HG02763 (cell line): ENCODE results near the gene CEP41.
"Not testable (repeated sequence)": the region's sequence is repeated elsewhere in the genome, so short reads cannot be mapped to it uniquely, and the experiment has no call there.

Experiments used
- ATAC-seq: cut with Tn5 transposase; IDR thresholded peaks from one replicate; pipeline ENCODE4 v1.9.1; 2021; ENCODE audit warnings: mild to moderate bottlenecking, moderate library complexity; ENCODE audit not compliant: unreplicated experiment

Gene CEP41

DNA sequence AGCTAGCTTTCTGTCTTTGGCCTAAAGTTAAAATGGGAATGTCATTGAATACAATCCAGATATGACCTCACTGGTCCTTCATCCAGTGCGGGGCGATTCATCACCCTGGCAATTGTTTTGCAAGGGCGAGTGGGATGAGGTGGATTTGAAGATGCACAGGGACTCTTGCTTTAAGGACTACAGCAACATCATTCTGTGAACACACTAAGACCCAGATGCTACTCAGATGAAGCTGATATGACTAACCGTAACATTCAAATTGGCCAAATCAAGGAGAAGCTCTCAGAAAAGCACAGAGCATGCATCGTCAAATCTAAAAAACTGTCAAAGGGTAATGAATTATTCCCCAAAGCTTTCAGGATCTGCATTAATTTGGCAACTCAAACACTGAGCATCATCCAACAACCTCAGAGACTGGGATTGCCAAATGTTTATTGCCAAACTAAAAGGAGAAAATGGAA is 47.7 kb downstream of the CEP41 start:
- no peak for ATAC-seq

DNA sequence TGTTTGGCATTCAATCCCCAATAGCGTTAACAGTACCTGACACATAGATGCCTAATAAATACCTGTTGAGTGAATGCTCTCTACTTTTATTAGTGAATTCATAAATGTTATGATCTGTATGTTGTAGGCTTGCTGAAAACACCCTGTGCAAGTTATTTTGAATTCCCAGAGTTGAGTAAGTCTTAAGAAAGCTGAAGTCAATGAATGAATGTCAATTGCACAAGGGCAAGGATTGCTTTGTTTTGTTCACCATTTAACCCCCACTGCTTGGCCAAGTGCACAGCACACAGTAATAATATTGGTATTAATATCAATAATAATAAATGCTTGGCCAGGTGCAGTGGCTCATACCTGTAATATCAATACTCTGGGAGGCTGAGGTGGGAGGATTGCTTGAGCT is 50.3 kb downstream of the CEP41 start:
- ATAC-seq, result no peak

DNA sequence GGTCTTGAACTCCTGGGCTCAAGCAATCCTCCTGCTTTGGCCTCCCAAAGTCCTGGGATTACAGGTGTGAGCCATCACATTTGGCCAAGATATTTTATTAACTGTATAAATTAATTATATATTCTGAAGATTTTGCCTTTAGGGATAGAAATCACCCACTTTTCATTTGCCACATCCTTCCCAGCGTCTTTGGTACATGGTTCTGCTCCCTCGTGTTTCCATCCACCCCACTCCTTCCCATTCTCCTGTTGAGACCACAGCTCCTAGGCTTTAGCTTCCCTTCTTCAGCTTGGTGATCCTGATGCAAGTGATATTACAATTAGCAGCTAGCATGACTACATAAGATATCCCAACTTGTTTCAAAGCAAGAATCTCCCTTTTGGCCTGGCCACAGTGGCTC is 52.1 kb downstream of the CEP41 start:
- ATAC-seq, result no peak

DNA sequence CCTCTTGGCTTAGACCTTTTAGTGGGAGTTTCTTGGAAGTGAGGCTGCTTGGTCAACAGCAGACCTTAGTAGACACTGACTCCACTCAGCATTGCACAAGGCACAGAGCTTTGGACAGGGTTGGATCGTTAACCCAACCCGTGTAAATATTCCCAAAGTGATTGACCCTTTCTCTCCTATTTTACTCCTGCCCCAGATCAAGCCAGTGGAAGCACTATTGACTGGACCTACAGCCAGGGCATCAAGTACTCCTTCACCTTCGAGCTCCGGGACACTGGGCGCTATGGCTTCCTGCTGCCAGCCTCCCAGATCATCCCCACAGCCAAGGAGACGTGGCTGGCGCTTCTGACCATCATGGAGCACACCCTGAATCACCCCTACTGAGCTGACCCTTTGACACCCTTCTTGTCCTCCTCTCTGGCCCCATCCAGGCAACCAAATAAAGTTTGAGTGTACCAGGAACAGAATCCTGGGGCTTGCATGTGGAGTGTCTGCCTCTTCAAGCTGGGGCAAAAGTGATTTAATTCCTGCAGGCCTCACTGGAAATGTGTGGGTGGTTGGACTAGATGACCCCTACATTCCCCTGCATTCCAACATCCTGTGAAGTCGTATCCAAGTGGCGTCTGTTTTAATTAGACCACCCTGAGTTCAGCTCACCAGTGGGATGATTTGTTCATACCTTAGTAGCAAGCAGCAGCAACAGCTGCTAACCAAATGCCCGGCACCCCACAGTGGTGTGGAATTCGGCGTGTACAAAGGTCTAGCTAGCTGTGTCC is 53.0 kb downstream of the CEP41 start:
- no peak for ATAC-seq

DNA sequence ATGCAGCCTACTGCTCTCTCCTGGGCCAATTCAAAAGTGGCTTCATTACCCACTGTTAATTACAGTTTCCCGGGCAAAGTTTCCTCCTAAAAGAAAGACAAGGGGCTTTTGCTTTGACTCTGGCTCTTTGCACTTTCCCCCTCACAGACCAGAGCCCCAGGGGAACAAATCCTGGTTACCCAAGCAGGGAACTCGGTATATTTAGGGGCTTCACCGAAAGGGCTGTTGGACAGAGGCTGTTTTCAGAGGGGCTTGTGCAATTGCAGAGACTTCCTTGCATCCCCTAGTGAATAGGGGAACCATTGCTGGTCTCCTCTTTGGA is 53.5 kb downstream of the CEP41 start:
- ATAC-seq, result no peak

DNA sequence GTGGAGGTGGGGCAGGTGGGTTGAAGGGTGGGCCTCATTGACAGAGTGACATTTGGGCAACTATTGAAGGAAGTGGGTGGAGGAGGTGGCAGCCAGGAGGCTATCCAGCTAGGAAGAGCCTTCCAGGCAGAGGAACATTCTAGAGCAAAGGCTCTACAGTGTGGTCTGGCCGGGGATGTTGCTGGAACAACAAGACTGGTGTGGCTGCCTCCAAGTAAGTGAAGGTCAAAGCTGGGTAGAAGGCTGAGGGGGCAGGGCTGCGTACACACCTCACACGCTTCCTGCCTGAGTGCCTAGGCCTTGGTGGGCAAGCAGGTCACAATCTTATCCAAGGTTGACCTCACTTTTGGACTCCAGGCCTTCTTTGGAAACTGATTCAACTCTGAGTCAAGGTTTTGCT is 53.9 kb downstream of the CEP41 start:
- ATAC-seq, result no peak

DNA sequence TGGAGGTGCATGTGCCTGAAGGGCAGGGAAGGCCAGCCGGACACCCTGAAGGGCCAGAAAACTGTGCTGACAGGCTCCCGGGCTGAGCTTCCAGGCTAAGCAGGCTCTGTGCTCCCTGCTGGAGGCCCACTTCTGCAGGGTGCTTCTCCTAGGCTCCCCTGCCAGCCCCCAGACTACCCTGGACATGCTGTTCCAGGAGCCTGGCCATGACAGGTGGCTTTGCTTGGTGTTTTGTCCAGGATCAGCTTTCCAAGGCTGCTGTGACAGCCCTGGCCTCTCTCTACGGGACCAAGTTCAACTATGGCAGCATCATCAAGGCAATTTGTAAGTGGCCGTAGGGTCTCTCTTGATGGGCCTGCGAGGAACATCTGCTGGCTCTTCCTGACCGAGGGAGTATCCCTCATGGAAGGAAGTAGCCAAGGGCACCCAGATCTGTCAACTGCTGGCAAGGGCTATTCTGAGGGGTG is 55.2 kb downstream of the CEP41 start:
- ATAC-seq, result no peak

DNA sequence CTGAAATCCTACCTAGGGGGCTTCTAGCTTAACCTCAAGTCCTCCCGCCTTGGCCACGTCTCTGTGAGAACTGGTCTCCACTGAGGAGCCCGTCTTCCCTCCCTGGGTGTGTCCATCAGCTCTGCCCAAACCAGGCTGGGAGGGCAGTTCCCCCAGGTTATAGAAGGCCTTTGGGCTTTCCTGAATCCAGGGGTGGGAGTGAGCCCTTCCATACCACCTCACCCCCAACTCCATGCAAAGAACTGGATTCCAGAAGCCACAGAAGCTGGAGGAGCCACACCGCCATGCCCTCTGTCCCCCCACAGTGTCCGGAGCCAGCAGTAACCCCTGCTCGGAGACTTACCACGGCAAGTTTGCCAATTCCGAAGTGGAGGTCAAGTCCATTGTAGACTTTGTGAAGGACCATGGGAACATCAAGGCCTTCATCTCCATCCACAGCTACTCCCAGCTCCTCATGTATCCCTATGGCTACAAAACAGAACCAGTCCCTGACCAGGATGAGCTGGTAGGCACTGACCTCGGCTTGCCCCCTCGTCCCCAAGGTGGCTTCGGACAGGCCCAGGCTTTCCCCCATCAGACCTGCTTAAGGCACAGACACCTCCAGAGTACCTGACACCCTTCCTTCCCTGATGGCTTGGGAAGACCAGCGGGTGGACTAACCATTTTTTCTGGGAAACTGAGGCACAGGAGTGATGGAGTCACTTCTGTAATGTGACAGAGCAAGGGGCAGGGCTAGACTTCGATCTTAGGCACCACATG is 55.8 kb downstream of the CEP41 start:
- ATAC-seq, result no peak

DNA sequence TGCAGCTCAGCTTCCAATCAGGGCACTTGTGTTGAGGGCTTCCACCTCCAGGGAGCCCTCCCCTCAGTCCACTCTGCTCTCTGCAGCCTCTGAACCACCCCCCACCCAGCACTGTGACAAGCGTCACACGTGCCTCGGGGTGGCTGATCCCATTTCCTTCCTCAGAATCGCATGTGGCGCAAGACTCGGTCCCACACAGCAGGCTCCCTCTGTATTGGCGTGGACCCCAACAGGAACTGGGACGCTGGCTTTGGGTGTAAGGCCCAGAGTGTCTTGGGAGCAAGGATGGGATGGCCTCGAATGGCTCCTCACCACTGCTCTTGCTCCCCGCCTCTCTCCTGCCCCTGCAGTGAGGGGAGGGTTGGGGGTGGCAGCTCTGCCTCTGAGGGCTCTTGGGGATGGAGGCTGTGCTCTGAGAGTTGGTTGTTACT is 56.4 kb downstream of the CEP41 start:
- ATAC-seq, result no peak

DNA sequence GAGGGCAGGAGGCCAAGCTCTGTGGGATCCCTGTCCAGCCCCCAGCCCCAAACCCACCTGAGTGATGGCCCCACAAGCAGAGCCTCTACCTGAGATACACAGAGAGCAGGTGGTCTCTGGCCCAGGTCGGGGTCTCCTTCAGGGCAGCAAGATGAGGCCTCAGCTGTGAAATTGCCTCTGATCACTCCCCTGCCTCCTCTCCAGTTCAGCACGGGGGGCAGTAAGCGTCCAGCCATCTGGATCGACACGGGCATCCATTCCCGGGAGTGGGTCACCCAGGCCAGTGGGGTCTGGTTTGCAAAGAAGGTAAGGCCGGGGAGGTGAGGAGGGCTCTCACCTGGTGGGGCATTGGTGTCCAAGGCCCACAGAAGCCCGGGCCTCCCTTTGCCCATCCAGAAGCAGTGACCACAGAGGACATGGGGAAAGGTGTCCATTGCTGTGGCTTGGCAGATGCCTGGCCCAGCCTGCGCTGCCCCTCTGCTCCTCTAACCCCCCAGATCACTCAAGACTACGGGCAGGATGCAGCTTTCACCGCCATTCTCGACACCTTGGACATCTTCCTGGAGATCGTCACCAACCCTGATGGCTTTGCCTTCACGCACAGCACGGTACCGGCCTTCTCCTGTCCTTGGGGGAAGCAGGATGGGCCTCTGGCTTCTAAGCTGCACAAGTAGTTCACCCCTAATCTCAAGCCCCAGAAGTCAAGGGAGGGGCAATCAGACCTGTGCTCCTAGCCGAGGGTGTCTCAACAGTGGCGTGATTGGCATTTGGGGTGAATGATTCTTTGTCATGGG is 57.4 kb downstream of the CEP41 start:
- no peak for ATAC-seq

DNA sequence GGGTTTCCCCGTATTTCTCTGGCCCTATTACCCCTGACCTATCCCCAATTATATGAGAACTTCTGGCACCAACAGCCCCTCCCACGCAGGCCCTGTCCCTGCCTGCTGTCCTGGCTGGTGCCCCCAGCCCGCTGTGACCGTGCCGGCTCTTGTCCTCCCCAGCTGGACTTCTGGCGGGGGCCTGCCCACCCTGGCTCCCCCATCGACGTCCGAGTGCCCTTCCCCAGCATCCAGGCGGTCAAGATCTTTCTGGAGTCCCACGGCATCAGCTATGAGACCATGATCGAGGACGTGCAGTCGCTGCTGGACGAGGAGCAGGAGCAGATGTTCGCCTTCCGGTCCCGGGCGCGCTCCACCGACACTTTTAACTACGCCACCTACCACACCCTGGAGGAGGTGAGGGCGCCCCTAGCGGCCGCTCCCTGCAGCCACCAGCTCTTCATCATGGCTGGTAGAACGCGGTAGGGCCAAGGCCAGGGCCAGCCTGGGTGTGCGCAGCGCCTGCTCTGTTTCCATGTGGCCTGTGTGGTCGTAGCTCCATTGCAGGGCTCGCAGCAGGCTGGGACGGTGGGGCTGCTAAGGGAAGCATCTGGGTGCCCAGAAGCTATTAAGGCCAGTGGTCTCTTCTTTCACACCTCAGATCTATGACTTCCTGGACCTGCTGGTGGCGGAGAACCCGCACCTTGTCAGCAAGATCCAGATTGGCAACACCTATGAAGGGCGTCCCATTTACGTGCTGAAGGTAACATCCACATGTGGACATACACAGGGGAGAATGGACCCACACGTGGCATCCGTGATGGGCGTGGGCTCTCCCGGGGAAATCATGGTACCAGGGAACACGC is 59.1 kb downstream of the CEP41 start:
- ATAC-seq, result no peak

DNA sequence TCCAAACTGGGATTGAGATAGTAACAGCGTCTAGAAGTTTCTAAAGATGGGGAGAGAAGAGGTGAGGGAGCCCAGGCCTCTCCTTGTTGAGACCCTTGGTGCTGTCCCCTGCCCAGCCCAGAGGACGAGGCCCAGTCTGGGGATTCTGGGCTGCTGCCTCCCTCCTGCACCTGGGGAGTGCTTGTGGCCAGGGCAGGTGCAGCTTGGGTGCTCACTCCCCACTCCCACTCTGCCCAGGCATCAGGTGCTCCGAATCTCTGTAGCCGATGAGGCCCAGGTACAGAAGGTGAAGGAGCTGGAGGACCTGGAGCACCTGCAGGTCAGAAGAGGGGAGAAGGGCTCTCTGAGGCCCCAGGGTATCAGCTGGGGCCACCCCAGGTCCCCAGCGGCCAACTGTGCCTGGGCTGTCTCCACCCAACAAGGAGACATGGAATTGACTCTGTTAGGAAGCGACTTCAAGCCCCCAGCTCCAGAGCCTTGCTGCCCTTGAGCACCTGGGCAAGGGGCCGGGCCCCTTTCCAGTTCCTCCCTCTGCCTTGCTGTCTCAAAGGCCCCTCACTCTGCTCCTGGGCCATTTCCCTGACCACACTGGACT is 59.9 kb downstream of the CEP41 start:
- ATAC-seq, result no peak

DNA sequence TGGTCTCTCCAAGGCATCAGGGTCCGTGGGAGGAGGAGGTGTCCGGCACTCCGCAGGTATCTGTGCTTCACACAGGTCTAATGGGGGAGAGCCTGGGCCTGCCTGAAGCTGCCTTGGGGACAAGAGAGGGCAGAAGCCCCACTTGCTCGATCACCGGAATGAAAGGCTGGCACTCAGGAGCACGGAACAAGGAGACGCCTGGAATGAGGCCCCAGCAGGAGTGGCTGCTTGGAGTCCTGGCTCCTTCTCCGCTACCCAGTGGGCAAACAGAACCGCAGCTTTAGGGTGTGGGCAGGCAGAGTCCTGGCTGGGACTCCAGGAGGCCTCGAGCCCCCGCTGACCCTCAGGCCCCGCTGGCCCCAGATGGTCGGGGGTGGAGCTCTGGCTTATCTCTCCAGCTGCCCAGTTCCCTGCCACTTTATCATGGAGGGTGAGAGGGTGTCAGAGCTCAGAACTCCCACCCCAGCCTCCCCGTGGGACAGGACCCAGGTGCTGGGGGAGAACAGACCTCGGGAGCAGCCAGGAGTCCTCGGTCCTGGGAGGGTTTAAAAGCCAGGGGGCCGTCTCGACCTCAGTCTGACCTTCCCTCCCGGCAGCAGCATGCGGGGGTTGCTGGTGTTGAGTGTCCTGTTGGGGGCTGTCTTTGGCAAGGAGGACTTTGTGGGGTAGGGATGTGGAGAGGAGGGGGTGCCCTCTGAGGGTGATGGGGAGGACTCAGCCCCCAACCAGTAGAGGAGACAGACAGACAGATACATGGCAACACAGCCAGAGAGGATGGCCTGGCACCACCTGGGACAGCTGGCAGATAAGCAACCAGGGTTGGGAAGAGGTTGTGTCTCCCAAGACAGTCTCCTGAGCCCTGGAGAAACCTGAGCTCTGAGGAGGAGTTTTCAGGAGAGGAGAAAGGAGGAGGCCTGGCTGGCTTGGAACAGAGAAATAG is 60.6 kb downstream of the CEP41 start, which contains the start of gene CPA1:
Gene CPA1 (plus strand): TSS at position 574 of the 940 bp plus-strand sequence. CDS start 27 bp downstream, at position 601.
- no peak for ATAC-seq

DNA sequence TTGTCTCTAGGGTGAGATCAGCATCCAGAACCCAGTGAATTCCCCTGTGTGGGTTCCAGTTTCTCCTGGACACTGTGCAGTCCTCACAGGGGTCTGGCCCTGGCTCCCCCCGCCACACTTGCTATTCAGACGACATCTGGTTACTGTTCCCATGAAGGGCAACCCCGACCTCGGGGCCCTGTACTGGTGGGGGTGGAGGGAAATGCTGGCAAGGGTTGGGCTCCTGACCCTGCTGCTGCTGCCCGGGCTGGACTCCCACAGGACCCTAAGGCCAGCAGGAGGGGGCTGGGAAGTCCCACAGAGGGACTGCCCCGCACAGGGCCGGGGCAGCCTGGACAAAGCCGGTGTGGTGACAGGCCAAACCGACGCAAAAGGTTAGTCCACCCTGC is 61.3 kb downstream of the CEP41 start:
- ATAC-seq, result no peak

DNA sequence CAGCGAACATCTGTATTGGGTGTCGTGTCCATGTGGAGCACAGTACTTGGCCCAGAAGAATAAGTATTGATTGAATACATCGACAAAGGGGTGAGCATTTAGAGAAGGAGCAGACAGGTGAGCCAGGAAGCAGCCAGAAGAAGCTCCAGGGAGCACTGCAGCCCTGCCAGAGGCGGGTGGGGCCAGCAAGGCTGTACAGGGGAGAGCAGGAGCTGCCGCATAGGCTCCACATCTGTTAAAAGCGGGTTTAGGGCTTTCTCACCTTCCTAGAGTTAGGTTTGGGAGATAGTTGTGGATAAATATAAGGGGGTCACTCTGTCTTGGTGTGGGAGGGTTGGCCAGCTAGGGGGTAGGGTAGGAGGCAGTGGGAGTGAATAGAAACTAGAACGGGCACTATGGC is 61.8 kb downstream of the CEP41 start:
- ATAC-seq, result no peak

DNA sequence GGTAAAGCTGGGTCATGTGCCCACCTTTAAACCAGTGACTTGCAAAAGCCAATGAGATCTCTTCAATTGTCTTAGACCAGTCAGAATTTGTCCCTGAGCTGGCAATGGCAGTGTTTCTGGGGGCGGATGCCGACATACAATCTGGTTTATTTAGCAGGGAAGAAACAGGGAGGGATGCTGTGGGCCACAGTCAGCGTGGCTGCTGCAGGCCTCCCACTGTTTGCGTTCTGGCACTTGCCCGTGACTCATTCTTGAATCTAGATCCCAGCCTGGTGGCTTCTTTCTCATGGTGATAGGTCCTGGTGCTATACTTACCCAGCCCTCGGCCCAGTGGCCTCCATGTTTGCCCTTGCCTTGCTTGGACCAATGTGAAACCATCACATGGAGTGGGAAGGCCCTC is 63.6 kb downstream of the CEP41 start:
- ATAC-seq, result no peak

DNA sequence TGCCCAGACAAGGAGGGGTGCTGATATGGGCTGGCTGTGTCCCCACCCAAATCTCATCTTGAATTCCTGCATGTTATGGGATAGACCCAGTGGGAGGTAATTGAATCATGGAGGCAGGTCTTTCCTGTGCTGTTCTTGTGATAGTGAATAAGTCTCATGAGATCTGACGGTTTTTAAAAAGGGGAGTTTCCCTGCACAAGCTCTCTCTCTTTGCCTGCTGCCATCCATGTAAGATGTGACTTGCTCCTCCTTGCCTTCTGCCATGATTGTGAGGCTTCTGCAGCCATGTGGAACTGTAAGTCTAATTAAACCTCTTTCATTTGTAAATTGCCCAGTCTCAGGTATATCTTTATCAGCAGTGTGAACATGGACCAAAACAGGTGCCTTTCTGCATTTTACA is 64.4 kb downstream of the CEP41 start:
- not testable (repeated sequence) for ATAC-seq

DNA sequence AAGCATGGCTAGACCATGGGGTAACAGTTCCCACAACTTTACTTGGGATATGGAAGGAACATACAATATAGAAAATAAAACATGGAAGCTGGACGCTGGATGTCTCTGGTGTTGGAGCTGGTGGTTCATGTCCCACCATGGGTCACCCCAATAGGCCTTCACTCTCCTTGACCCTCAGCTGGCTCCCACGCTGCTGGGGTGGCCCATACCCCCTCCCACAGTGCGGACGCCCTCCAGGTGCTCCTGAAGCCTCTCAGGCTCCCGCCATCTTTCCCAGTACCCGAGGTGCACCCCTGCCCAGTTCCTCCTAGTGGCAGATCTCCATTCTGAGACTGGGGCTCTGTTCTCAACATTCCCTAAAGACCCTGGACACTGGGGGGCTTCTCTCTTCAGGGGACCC is 66.3 kb downstream of the CEP41 start:
- no peak for ATAC-seq
